Right lobe of liver (tissue), 6 donors: ENCODE results near the gene DCDC2. TPM values are rescaled to one million over a fixed set of nuclear protein-coding genes. Genes with fewer than 3 reads are reported as not detected.

ENCODE experiments used
- ATAC-seq, 4 donors: fragments of 200-7000 bp; cut with Tn5 transposase; one replicate each; pipeline ENCODE4 v1.9.1; 2020; ENCODE audit warnings: mild to moderate bottlenecking in 4 of 4, moderate library complexity in 4 of 4
- DNase-seq, 3 donors: peaks; one replicate each; pipeline ENCODE4 v3.0.0-alpha.2; 2020
- H3K27ac ChIP-seq, 3 donors: fragments of 200-600 bp; one replicate each; pipeline ENCODE4 v1.8.0; 2022
- H3K27me3 ChIP-seq, 2 donors: fragments of 200-600 bp; one replicate each; pipeline ENCODE4 v1.8.0; 2022
- H3K36me3 ChIP-seq, 4 donors: fragments of 200-600 bp; sonication (generic) in 1 of 4; one replicate each; pipeline versions ENCODE4 v1.5.1 to v1.8.0; 2017 to 2022; ENCODE audit warnings: control low read depth in 1 of 4
- H3K4me1 ChIP-seq, 4 donors: fragments of 200-600 bp; sonication (generic) in 1 of 4; one replicate each; pipeline versions ENCODE4 v1.5.1 to v1.8.0; 2017 to 2022; ENCODE audit warnings: control low read depth in 1 of 4
- H3K4me3 ChIP-seq, 3 donors: fragments of 200-600 bp; one replicate each; pipeline ENCODE4 v1.8.0; 2022
- H3K9me3 ChIP-seq, 4 donors: fragments of 200-600 bp; sonication (generic) in 1 of 4; one replicate each; pipeline versions ENCODE4 v1.5.1 to v1.8.0; 2017 to 2022; ENCODE audit warnings: control low read depth in 1 of 4
- POLR2A ChIP-seq: fragments of 450-650 bp; IDR thresholded peaks from one replicate; pipeline ENCODE4 v1.6.1; 2017; ENCODE audit warnings: antibody characterized with exemption, mild to moderate bottlenecking
- WGBS: methylation state at CpG from one replicate; pipeline ENCODE4 v1.1.6; 2018; ENCODE audit warnings: low coverage, low lambda C conversion rate; ENCODE audit not compliant: insufficient coverage; ENCODE audit errors: missing lambda C conversion rate; 5-methylcytosine and 5-hydroxymethylcytosine counted together
- intact Hi-C, 2 donors: fragments of 100-400 bp; cut with DNase I; formaldehyde crosslinking; loops; one replicate each; pipeline versions ENCODE4 v1.11.2 to v1.14.1; 2022
- total RNA-seq, 6 experiments: library from RNA; depleted of rRNA in 2 of 6; stranded (reverse); fragments of >200 nt in 2 of 6; fragmentation: NEBNext Ultra II Directional in 3 of 6; extraction: Animal tissue kit (Norgen Biotek cat#: 25700) in 3 of 6; gene quantifications; one replicate each; pipeline versions ENCODE4 v1.1.0 to v1.2.4, GENCODE V29; 2016 to 2023
- TF ChIP-seq, protein P1 (sequence below), 4 donors: fragments of 200-600 bp in 3 of 4; fragments of 450-650 bp in 1 of 4; IDR thresholded peaks; one replicate each; pipeline versions ENCODE4 v1.5.1 to v1.8.0; 2016 to 2022; ENCODE audit warnings: antibody characterized with exemption in 4 of 4, mild to moderate bottlenecking in 2 of 4
- donor health status: DM: no; HTN: yes; CAD: no.
- donor health status: DM: no; HTN: no; CAD: no.
- donor health status: DM: no; HTN: no; CAD: no.
- donor health status: DM: no; HTN: yes; CAD: no.
- donor health status: DM: no; HTN: yes; CAD: no.

The DCDC2 gene
- total RNA-seq, 6 experiments from 2014 or later = 0.68 to 3.8 (median 0.92) TPM

- no peak overlapping the region for H3K4me3 ChIP-seq
- H3K36me3 ChIP-seq = no peaks in the 10 kb centered on the region
- WGBS = 0% methylated on average over 1 of the region's 2 CpGs
- DNase-seq = no peak
- H3K27ac ChIP-seq = no peak overlapping the region
- intact Hi-C loops = no loop called here
- H3K27me3 ChIP-seq = no peaks in the 10 kb centered on the region
- no peak for ATAC-seq
- no peaks in the 10 kb centered on the region for H3K4me1 ChIP-seq
- H3K9me3 ChIP-seq = no peaks in the 10 kb centered on the region
- TF ChIP-seq POLR2A = no peak
- TF ChIP-seq, protein P1, sequence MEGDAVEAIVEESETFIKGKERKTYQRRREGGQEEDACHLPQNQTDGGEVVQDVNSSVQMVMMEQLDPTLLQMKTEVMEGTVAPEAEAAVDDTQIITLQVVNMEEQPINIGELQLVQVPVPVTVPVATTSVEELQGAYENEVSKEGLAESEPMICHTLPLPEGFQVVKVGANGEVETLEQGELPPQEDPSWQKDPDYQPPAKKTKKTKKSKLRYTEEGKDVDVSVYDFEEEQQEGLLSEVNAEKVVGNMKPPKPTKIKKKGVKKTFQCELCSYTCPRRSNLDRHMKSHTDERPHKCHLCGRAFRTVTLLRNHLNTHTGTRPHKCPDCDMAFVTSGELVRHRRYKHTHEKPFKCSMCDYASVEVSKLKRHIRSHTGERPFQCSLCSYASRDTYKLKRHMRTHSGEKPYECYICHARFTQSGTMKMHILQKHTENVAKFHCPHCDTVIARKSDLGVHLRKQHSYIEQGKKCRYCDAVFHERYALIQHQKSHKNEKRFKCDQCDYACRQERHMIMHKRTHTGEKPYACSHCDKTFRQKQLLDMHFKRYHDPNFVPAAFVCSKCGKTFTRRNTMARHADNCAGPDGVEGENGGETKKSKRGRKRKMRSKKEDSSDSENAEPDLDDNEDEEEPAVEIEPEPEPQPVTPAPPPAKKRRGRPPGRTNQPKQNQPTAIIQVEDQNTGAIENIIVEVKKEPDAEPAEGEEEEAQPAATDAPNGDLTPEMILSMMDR (IDR thresholded peaks at IDR 0.05) = no peak
These were observed 166.5 kb downstream of the DCDC2 start for GRCh38 chr6:24191346-24191745.

DNA sequence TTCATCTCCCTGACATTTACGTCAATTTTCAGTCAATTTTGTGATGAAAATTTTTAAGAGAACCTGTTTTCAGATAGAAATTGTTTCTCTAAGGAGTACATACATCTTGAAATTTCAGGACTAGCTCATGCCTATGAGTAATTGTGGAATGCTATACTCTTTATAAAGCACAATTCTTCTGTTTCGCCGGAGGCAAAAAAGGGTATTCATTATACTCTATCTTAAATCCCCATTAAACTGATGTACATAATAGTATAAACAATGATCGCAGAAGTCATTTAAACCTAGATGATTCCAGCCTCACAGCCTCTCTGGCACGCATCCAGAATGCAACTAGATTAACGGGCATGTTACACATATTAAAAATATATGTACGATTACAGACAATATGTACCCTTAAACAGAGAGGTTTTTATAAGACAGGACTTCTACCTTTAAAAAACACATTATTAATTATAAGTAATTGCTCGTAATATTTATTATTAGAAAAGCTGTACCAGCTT, 169.2 kb downstream of the DCDC2 start:
- no peaks in the 10 kb centered on the region for H3K4me1 ChIP-seq
- intact Hi-C loops = no loop called here
- no peak overlapping the region for H3K27ac ChIP-seq
- H3K4me3 ChIP-seq = no peak overlapping the region
- TF ChIP-seq, protein P1 (IDR thresholded peaks at IDR 0.05) = no peak
- no peak for TF ChIP-seq POLR2A
- no peaks in the 10 kb centered on the region for H3K9me3 ChIP-seq
- H3K36me3 ChIP-seq = no peaks in the 10 kb centered on the region
- ATAC-seq (no peak), DNase-seq (no peak)
- no peaks in the 10 kb centered on the region for H3K27me3 ChIP-seq
- 50% methylated on average over 8 of the region's 8 CpGs for WGBS

DNA sequence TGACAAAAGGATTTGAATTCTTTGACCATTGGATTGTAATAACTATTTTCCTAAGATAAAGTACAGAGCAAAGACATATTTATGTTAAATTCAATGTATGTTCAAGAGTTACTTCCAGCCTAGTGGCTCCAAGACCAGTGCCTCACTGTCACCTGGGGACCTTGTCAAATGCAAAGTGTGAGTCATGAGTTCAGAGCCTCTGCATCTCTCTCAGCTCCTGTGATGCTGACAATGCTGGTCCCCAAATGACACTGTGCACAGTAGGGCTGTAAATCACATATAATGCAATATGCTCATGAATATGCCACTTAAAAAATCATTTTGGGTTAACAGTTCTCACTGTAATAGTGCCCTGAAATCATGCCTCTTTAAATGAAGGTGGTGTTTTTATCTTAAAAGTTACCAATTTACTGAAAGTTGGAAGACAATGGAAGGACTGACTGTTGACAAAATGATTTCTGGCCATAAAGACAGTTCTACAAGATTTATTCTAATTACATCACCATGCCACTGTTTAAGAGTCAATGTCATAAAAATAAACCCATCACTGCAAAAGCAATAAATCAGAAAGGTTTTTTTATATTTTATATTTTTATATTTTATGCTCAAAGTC, 169.8 kb downstream of the DCDC2 start:
- no peak for ATAC-seq
- H3K4me1 ChIP-seq = no peaks in the 10 kb centered on the region
- H3K36me3 ChIP-seq = no peaks in the 10 kb centered on the region
- DNase-seq = no peak
- H3K27me3 ChIP-seq = no peaks in the 10 kb centered on the region
- H3K4me3 ChIP-seq = no peak overlapping the region
- H3K9me3 ChIP-seq = no peaks in the 10 kb centered on the region
- no peak overlapping the region for H3K27ac ChIP-seq
- intact Hi-C loops = no loop called here
- TF ChIP-seq, protein P1 (IDR thresholded peaks at IDR 0.05) = no peak
- TF ChIP-seq POLR2A = no peak

- H3K4me3 ChIP-seq = no peak overlapping the region
- intact Hi-C loops = no loop called here
- H3K36me3 ChIP-seq = no peaks in the 10 kb centered on the region
- 69% methylated on average over 3 of the region's 7 CpGs for WGBS
- no peaks in the 10 kb centered on the region for H3K27me3 ChIP-seq
- no peak overlapping the region for H3K27ac ChIP-seq
- H3K9me3 ChIP-seq = no peaks in the 10 kb centered on the region
- H3K4me1 ChIP-seq = no peaks in the 10 kb centered on the region
- DNase-seq (no peak), ATAC-seq (no peak)
- TF ChIP-seq POLR2A = no peak
- TF ChIP-seq, protein P1 (IDR thresholded peaks at IDR 0.05) = no peak
These were observed 171.5 kb downstream of the DCDC2 start for GRCh38 chr6:24186349-24186748.

DNA sequence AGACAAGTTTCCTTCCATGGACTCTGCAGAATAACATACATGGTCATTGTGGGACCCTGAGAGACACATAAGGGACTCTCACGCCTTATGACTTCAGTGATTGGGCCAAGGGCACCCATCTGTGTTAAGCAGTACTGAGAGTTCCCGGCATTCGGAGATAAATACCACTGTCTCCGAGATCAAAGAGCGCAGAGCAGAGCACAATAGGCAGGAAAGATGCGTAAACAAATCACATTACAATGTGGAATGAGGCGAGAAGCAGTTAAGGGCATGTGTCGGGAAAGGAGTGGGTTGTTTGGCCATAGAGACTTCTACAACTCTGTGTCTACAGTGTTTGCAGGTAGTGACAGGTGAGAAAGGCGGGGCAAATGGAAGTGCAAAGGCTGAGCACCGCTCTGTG, 174.3 kb downstream of the DCDC2 start:
- no peaks in the 10 kb centered on the region for H3K36me3 ChIP-seq
- WGBS = 80% methylated on average over 10 of the region's 10 CpGs
- intact Hi-C loops = no loop called here
- H3K27ac ChIP-seq = no peak overlapping the region
- DNase-seq (no peak), ATAC-seq (no peak)
- H3K9me3 ChIP-seq = no peaks in the 10 kb centered on the region
- TF ChIP-seq POLR2A = no peak
- TF ChIP-seq, protein P1 (IDR thresholded peaks at IDR 0.05) = no peak
- H3K4me3 ChIP-seq = no peak overlapping the region
- no peaks in the 10 kb centered on the region for H3K4me1 ChIP-seq
- no peaks in the 10 kb centered on the region for H3K27me3 ChIP-seq
